ENCODE data around the gene IL25. TPM values are rescaled to one million over a fixed set of nuclear protein-coding genes. Genes with fewer than 3 reads are reported as not detected.
"Not testable (repeated sequence)": the region's sequence is repeated elsewhere in the genome, so short reads cannot be mapped to it uniquely, and the experiment has no call there.

IL25 gene
- total and polyA plus RNA-seq, 9 donors, result not detected

- no peak overlapping the region for H3K27ac ChIP-seq
- intact Hi-C loops (cut with DNase I), result no loop called here
- no peak for TF ChIP-seq POLR2A (IDR thresholded peaks at IDR 0.05)
- no peak for TF ChIP-seq CTCF (IDR thresholded peaks at IDR 0.05)
- TF ChIP-seq EP300 (IDR thresholded peaks at IDR 0.05), result no peak
- H3K27me3 ChIP-seq, result no peaks in the 10 kb centered on the region
- no peaks in the 10 kb centered on the region for H3K36me3 ChIP-seq
- no peaks in the 10 kb centered on the region for H3K9me3 ChIP-seq
- no peak for DNase-seq
- H3K4me1 ChIP-seq (ENCODE audit: insufficient read depth), result no peaks in the 10 kb centered on the region
- WGBS, 3 donors, result 71 to 74% (median 71%) methylated on average over 26 of the region's 26 CpGs
- H3K4me3 ChIP-seq, result no peak overlapping the region
Observed at GRCh38 chr14:23387916-23388882, 15.6 kb downstream of the IL25 start.

DNA sequence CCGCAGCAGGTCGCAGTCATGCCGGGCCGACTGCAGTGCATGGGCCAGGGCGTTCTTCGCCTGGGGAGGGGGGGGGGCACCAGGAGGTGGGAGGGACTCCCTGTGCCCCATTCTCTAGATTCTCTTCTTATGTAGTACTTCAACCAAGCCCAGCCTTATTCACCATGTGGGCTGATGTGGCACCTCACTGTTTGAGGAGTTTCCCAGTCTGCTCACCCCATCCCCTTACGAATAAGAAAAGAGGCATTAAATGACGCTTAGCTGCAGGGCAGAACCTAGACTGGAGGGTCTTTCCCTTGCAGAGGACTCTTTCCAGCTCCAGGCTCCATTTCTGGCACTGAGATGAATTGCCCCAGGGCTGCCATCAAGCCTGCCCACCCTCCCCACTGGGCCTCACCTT is 16.4 kb downstream of the IL25 start:
- intact Hi-C loops (cut with DNase I), result no loop called here
- H3K36me3 ChIP-seq, result no peaks in the 10 kb centered on the region
- no peak for TF ChIP-seq EP300 (IDR thresholded peaks at IDR 0.05)
- TF ChIP-seq CTCF (IDR thresholded peaks at IDR 0.05), result no peak
- TF ChIP-seq POLR2A (IDR thresholded peaks at IDR 0.05), result no peak

DNA sequence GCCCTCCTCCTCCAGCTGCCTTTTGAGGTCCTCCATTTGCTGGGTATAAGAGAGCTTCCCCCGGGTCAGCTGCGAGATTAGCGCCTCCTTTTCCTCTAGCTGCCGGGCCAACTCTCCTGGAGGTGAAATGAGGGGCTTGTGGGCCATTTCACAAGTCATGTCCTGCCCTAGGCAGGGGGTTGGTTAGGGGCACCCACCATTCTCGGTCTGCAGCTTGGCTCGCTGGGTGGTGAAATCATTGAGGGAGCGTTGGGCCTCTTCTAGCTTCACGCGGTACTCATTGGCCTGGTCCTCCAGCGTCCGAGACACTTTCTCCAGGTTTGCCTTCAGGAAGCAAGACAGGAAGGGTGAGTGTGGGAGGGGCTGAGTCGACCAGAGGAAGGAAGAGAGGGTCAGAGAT is 16.8 kb downstream of the IL25 start:
- H3K27me3 ChIP-seq, result no peaks in the 10 kb centered on the region

More for the DNA sequence above, 16.4 kb downstream of the IL25 start:
- no peak overlapping the region for H3K27ac ChIP-seq
- no peaks in the 10 kb centered on the region for H3K27me3 ChIP-seq
- DNase-seq, result no peak
- no peaks in the 10 kb centered on the region for H3K4me1 ChIP-seq (ENCODE audit: insufficient read depth)
- no peaks in the 10 kb centered on the region for H3K9me3 ChIP-seq
- 67 to 76% (median 68%) methylated on average over 8 of the region's 8 CpGs for WGBS, 3 donors
- H3K4me3 ChIP-seq, result no peak overlapping the region

DNA sequence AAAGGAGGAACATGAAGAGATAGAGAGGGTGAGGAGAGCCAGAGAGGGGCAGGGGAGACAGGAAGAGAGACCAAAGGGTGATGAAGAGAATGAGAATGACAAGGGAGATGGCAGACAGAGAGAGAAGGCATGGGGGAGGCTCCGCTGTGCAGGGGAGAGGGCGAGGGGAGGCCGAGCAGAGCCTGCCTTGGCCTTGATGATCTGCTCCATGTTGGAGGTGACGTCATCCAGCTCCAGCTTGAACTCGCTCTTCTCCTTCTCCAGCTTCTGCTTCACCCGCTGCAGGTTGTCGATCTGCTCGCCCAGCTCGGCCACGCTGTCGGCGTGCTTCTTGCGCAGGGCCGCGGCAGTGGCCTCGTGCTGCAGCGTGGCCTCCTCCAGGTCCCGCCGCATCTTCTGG is 17.3 kb downstream of the IL25 start:
- H3K9me3 ChIP-seq; H3K36me3 ChIP-seq; intact Hi-C loops (cut with DNase I); H3K4me3 ChIP-seq; H3K4me1 ChIP-seq (ENCODE audit: insufficient read depth); H3K27me3 ChIP-seq; DNase-seq; H3K27ac ChIP-seq: not testable (repeated sequence)
- whole genome bisulfite sequencing, 3 donors, result 52 to 62% (median 62%) methylated on average over 4 to 5 of the region's 19 CpGs

More for the DNA sequence above, 16.8 kb downstream of the IL25 start:
- no peaks in the 10 kb centered on the region for H3K36me3 ChIP-seq
- no peak for TF ChIP-seq CTCF (IDR thresholded peaks at IDR 0.05)
- TF ChIP-seq POLR2A (IDR thresholded peaks at IDR 0.05), result no peak
- no peak for TF ChIP-seq EP300 (IDR thresholded peaks at IDR 0.05)
- no peak for DNase-seq
- no peaks in the 10 kb centered on the region for H3K9me3 ChIP-seq
- 72 to 79% (median 75%) methylated on average over 12 of the region's 12 CpGs for WGBS, 3 donors
- intact Hi-C loops (cut with DNase I), result no loop called here
- H3K4me3 ChIP-seq, result no peak overlapping the region
- no peaks in the 10 kb centered on the region for H3K4me1 ChIP-seq (ENCODE audit: insufficient read depth)
- no peak overlapping the region for H3K27ac ChIP-seq

- Histone ChIP-seq H3K36me3 (no peaks in the 10 kb centered on the region), H3K9me3 (no peaks in the 10 kb centered on the region)
- 68 to 71% (median 70%) methylated on average over 7 of the region's 7 CpGs for WGBS, 3 donors
Observed at GRCh38 chr14:23392613-23393012, 20.0 kb downstream of the IL25 start.

More at GRCh38 chr14:23392613-23393012, 20.0 kb downstream of the IL25 start:
- no peak overlapping the region for H3K27ac ChIP-seq
- DNase-seq, result no peak
- TF ChIP-seq CTCF (IDR thresholded peaks at IDR 0.05) (no peak), POLR2A (IDR thresholded peaks at IDR 0.05) (no peak), EP300 (IDR thresholded peaks at IDR 0.05) (no peak)
- H3K4me1 ChIP-seq (ENCODE audit: insufficient read depth), result no peaks in the 10 kb centered on the region
- H3K27me3 ChIP-seq, result no peaks in the 10 kb centered on the region
- H3K4me3 ChIP-seq, result no peak overlapping the region
- intact Hi-C loops (cut with DNase I), result no loop called here

Data from ovary (tissue), 9 donors.